ENCODE data around the gene POU1F1.
A peak's percentile ranks its signal among the peaks of the same experiment; 100 is the strongest.
"Not testable (repeated sequence)": the region's sequence is repeated elsewhere in the genome, so short reads cannot be mapped to it uniquely, and the experiment has no call there.

Gene POU1F1

DNA sequence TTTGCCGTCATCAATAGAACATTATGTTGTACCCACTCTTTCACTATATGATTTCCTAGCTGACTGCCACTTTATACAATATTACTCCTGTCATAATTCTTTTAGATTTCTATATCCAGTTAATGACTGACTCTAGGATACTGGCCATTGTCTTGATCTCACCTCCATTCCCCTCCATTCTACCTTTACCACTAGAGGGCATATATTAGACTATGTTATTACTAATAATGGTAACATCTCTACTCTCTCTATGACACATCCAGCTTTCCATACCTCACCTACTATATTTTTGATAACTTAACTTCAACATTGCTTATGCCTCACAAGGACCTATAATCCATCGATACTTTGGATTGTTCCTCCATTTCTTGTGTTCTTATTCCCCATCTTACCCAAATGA, 31.4 kb upstream of the POU1F1 start:
- H3K4me2 ChIP-seq (ENCODE audit: low read length) = no peak overlapping the region
- no peaks in the 10 kb centered on the region for H3K4me1 ChIP-seq (ENCODE audit: low read length)
- no peak overlapping the region for H2AFZ ChIP-seq (ENCODE audit: low read depth, low read length)

DNA sequence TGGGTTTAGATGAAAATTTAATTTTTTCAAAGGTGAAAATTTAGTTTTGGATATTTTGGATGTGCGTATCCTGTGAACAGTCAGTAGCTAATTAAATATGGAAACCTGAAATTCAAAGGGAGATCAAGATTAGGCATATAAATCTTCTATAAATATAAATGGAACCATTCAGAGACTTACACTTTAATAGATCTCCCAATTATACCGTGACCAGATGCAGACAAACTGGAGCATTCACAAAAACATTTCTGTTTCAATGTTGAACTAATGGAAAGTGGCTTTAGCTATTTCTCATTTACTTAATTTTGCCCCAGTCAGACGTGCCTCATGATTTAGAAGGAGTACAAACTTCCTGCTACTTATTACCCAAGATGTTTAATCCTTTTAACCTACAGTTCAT, 29.1 kb upstream of the POU1F1 start:
- Histone ChIP-seq H3K36me3 (replicated peaks; ENCODE audit: low read depth, low read length) (no peaks in the 10 kb centered on the region), H3K9me3 (ENCODE audit: insufficient read depth, low read length) (no peaks in the 10 kb centered on the region), H3K79me2 (ENCODE audit: low read length) (no peaks in the 10 kb centered on the region), H4K20me1 (ENCODE audit: insufficient read depth, low read length) (no peaks in the 10 kb centered on the region), H3K9ac (ENCODE audit: low read length) (no peak overlapping the region), H3K27me3 (ENCODE audit: low read depth, low read length) (peaks cover 12% of the 10 kb centered on the region; the same call in 1 of the 2 replicates), H3K4me1 (ENCODE audit: low read length) (peaks cover 4% of the 10 kb centered on the region), H3K4me3 (ENCODE audit: low read length) (no peak overlapping the region), H2AFZ (ENCODE audit: low read depth, low read length) (no peak overlapping the region), H3K4me2 (ENCODE audit: low read length) (no peak overlapping the region), H3K27ac (ENCODE audit: low read length) (no peak overlapping the region)
- no peak for TF ChIP-seq EZH2phosphoT487 (IDR thresholded peaks at IDR 0.05; ENCODE audit: low read depth)
- TF ChIP-seq, protein P1, sequence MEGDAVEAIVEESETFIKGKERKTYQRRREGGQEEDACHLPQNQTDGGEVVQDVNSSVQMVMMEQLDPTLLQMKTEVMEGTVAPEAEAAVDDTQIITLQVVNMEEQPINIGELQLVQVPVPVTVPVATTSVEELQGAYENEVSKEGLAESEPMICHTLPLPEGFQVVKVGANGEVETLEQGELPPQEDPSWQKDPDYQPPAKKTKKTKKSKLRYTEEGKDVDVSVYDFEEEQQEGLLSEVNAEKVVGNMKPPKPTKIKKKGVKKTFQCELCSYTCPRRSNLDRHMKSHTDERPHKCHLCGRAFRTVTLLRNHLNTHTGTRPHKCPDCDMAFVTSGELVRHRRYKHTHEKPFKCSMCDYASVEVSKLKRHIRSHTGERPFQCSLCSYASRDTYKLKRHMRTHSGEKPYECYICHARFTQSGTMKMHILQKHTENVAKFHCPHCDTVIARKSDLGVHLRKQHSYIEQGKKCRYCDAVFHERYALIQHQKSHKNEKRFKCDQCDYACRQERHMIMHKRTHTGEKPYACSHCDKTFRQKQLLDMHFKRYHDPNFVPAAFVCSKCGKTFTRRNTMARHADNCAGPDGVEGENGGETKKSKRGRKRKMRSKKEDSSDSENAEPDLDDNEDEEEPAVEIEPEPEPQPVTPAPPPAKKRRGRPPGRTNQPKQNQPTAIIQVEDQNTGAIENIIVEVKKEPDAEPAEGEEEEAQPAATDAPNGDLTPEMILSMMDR (IDR thresholded peaks at IDR 0.05; ENCODE audit: low read depth, low read length) = no peak

More for the DNA sequence above, 31.4 kb upstream of the POU1F1 start:
- Histone ChIP-seq H3K9ac (ENCODE audit: low read length) (no peak overlapping the region), H3K27me3 (ENCODE audit: low read depth, low read length) (0 out of 2 replicates have a peak, but pooled peaks cover 2% of the 10 kb centered on the region), H4K20me1 (ENCODE audit: insufficient read depth, low read length) (no peaks in the 10 kb centered on the region), H3K4me3 (ENCODE audit: low read length) (no peak overlapping the region), H3K27ac (ENCODE audit: low read length) (no peak overlapping the region), H3K79me2 (ENCODE audit: low read length) (no peaks in the 10 kb centered on the region), H3K36me3 (replicated peaks; ENCODE audit: low read depth, low read length) (no peaks in the 10 kb centered on the region), H3K9me3 (ENCODE audit: insufficient read depth, low read length) (no peaks in the 10 kb centered on the region)
- TF ChIP-seq, protein P1 (IDR thresholded peaks at IDR 0.05; ENCODE audit: low read depth, low read length) = peak; percentile 51
- TF ChIP-seq EZH2phosphoT487 (IDR thresholded peaks at IDR 0.05; ENCODE audit: low read depth) = no peak

DNA sequence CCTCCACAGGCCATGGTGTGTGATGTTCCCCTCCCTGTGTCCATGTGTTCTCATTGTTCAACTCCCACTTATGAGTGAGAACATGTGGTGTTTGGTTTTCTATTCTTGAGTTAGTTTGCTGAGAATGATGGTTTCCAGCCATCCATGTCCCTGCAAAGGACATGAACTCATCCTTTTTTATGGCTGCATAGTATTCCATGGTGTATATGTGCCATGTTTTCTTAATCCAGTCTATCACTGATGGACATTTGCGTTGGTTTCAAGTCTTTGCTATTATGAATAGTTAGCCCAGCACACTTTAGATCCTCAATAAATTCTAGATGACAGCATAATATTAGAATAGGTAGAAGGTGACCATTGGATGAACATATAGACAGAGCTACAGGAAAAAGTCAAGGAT, 28.6 kb upstream of the POU1F1 start:
- not testable (repeated sequence) for H3K4me2 ChIP-seq (ENCODE audit: low read length); H3K9me3 ChIP-seq (ENCODE audit: insufficient read depth, low read length); H3K79me2 ChIP-seq (ENCODE audit: low read length); H3K4me1 ChIP-seq (ENCODE audit: low read length); H3K27ac ChIP-seq (ENCODE audit: low read length); H4K20me1 ChIP-seq (ENCODE audit: insufficient read depth, low read length); H2AFZ ChIP-seq (ENCODE audit: low read depth, low read length); H3K36me3 ChIP-seq (replicated peaks; ENCODE audit: low read depth, low read length); H3K9ac ChIP-seq (ENCODE audit: low read length); H3K4me3 ChIP-seq (ENCODE audit: low read length)
- peaks cover 12% of the 10 kb centered on the region; the same call in 1 of the 2 replicates for H3K27me3 ChIP-seq (ENCODE audit: low read depth, low read length)

DNA sequence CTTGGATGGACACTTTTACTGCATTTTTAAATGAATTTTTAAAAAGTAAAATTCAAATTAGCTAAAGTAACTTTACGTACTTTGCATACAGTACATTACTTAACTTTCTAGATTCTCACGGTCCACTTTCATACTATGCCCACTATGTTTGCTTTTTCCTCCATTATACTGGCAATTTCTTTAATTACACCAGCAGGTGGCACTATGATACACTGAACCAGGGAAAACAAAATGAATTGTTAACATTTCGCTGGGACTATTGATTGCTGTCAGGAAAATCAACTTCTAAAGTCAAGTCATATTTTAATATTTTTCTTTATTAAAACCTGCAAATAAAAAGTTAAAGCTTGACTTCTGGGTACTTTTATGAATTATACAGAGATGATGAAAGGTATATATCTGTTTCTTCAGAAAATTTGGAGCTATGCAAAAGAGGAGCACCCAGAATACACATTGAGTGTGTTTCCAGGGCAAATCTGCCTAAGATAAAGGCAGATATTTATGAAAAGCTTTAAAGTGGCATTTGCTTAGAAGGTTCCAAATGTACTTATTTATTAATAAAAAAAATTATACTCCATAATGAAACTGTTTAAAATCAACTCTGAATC, 21.8 kb upstream of the POU1F1 start:
- Histone ChIP-seq H3K4me3 (ENCODE audit: low read length) (peak overlapping the region; percentile 4; the same call in 1 of the 2 replicates), H3K27ac (ENCODE audit: low read length) (no peak overlapping the region), H3K9ac (ENCODE audit: low read length) (no peak overlapping the region), H2AFZ (ENCODE audit: low read depth, low read length) (no peak overlapping the region), H3K4me2 (ENCODE audit: low read length) (peak overlapping the region; percentile 31), H3K4me1 (ENCODE audit: low read length) (peaks cover 8% of the 10 kb centered on the region), H3K9me3 (ENCODE audit: insufficient read depth, low read length) (no peaks in the 10 kb centered on the region), H4K20me1 (ENCODE audit: insufficient read depth, low read length) (no peaks in the 10 kb centered on the region), H3K79me2 (ENCODE audit: low read length) (no peaks in the 10 kb centered on the region), H3K27me3 (ENCODE audit: low read depth, low read length) (peaks cover 12% of the 10 kb centered on the region; the same call in 1 of the 2 replicates), H3K36me3 (replicated peaks; ENCODE audit: low read depth, low read length) (no peaks in the 10 kb centered on the region)
- TF ChIP-seq EZH2phosphoT487 (IDR thresholded peaks at IDR 0.05; ENCODE audit: low read depth) = no peak
- TF ChIP-seq, protein P1 (IDR thresholded peaks at IDR 0.05; ENCODE audit: low read depth, low read length) = peak; percentile 90
